Breast epithelium (tissue), 4 donors: ENCODE data around the gene GALNT16. TPM values are rescaled to one million over a fixed set of nuclear protein-coding genes. Genes with fewer than 3 reads are reported as not detected.

Experiments used
- DNase-seq, 2 donors: peaks; one replicate each; pipeline ENCODE4 v3.0.0-alpha.2; 2019; ENCODE audit warnings: low spot score in 2 of 2
- H3K27ac ChIP-seq, 2 donors: fragments of 200-600 bp; sonication (generic) in 1 of 2; one replicate each; pipeline ENCODE4 v1.5.1; 2016 to 2019; ENCODE audit warnings: mild to moderate bottlenecking in 1 of 2
- H3K27me3 ChIP-seq, 2 donors: fragments of 200-600 bp; sonication (generic) in 1 of 2; one replicate each; pipeline versions ENCODE4 v1.5.1 to v1.6.0; 2017 to 2019; ENCODE audit warnings: control low read depth in 1 of 2, mild to moderate bottlenecking in 1 of 2
- H3K36me3 ChIP-seq: fragments of 200-600 bp; one replicate; pipeline ENCODE4 v1.5.1; 2019
- H3K4me1 ChIP-seq, 2 donors: fragments of 200-600 bp; sonication (generic); one replicate each; pipeline ENCODE4 v1.5.1; 2016 to 2019; ENCODE audit warnings: control low read depth in 1 of 2
- H3K4me3 ChIP-seq, 3 donors: fragments of 200-600 bp; sonication (generic); 1 replicate in 2 of 3; 2 replicates in 1 of 3; pipeline ENCODE4 v1.5.1; 2016 to 2019; ENCODE audit warnings: mild to moderate bottlenecking in 3 of 3, moderate library complexity in 2 of 3
- H3K9me3 ChIP-seq, 2 donors: fragments of 200-600 bp; sonication (generic) in 1 of 2; one replicate each; pipeline ENCODE4 v1.5.1; 2016 to 2019; ENCODE audit warnings: control low read depth in 1 of 2
- CTCF ChIP-seq, 3 donors: fragments of 450-650 bp; IDR thresholded peaks; one replicate each; pipeline ENCODE4 v1.5.1; 2016 to 2017; ENCODE audit warnings: antibody characterized with exemption in 3 of 3, mild to moderate bottlenecking in 3 of 3, moderate library complexity in 3 of 3
- POLR2A ChIP-seq: fragments of 450-650 bp; IDR thresholded peaks from one replicate; pipeline ENCODE4 v1.6.1; 2016; ENCODE audit warnings: antibody characterized with exemption, mild to moderate bottlenecking, moderate library complexity
- POLR2AphosphoS5 ChIP-seq, 3 donors: sonication (generic); formaldehyde crosslinking; IDR thresholded peaks; one replicate each; pipeline ENCODE4 v1.6.1; 2017; ENCODE audit warnings: antibody characterized with exemption in 3 of 3
- intact Hi-C: fragments of 100-400 bp; cut with DNase I; formaldehyde crosslinking; loops from one replicate; pipeline ENCODE4 v1.15.1; 2023; ENCODE audit warnings: low total_unique reads
- total RNA-seq, 3 donors: library from RNA; depleted of rRNA; stranded (reverse); fragments of >200 nt; gene quantifications; one replicate each; pipeline ENCODE4 v1.1.0, GENCODE V29; 2016

Gene GALNT16
- total RNA-seq, 3 donors from 2014 or later, result 6.3 to 20.6 (median 8.8) TPM

GRCh38 chr14:69298131-69299071, 38.4 kb downstream of the GALNT16 start:
- H3K36me3 ChIP-seq, result no peaks in the 10 kb centered on the region
- H3K27ac ChIP-seq, result peak overlapping the region in 1 of 2 donors; percentile 66
- no peak for TF ChIP-seq POLR2A
- TF ChIP-seq CTCF (IDR thresholded peaks at IDR 0.05), result no peak
- no peak for TF ChIP-seq POLR2AphosphoS5 (IDR thresholded peaks at IDR 0.05)
- intact Hi-C loops, result no loop called here
- no peaks in the 10 kb centered on the region for H3K27me3 ChIP-seq
- no peak overlapping the region for H3K4me3 ChIP-seq
- no peaks in the 10 kb centered on the region for H3K9me3 ChIP-seq
- no peaks in the 10 kb centered on the region for H3K4me1 ChIP-seq
- no peak for DNase-seq

GRCh38 chr14:69299286-69300035, 39.5 kb downstream of the GALNT16 start:
- H3K27ac ChIP-seq, result peak overlapping the region in 1 of 2 donors; percentile 66
- no peaks in the 10 kb centered on the region for H3K36me3 ChIP-seq
- no peak for DNase-seq
- no peaks in the 10 kb centered on the region for H3K4me1 ChIP-seq
- H3K9me3 ChIP-seq, result no peaks in the 10 kb centered on the region
- no peaks in the 10 kb centered on the region for H3K27me3 ChIP-seq
- TF ChIP-seq POLR2AphosphoS5 (IDR thresholded peaks at IDR 0.05) (no peak), CTCF (IDR thresholded peaks at IDR 0.05) (no peak), POLR2A (no peak)
- H3K4me3 ChIP-seq, result no peak overlapping the region
- intact Hi-C loops, result no loop called here

GRCh38 chr14:69300601-69301221, 40.8 kb downstream of the GALNT16 start:
- Histone ChIP-seq H3K9me3 (no peaks in the 10 kb centered on the region), H3K4me1 (no peaks in the 10 kb centered on the region), H3K36me3 (no peaks in the 10 kb centered on the region), H3K4me3 (no peak overlapping the region), H3K27ac (peak overlapping the region in 1 of 2 donors; percentile 66), H3K27me3 (no peaks in the 10 kb centered on the region)
- no peak for TF ChIP-seq POLR2AphosphoS5 (IDR thresholded peaks at IDR 0.05)
- TF ChIP-seq POLR2A, result no peak
- no peak for TF ChIP-seq CTCF (IDR thresholded peaks at IDR 0.05)
- intact Hi-C loops, result no loop called here
- no peak for DNase-seq

- intact Hi-C loops, result no loop called here
- DNase-seq, result no peak
- Histone ChIP-seq H3K9me3 (no peaks in the 10 kb centered on the region), H3K36me3 (no peaks in the 10 kb centered on the region), H3K4me3 (no peak overlapping the region), H3K27ac (peak overlapping the region in 1 of 2 donors; percentile 7), H3K27me3 (no peaks in the 10 kb centered on the region), H3K4me1 (no peaks in the 10 kb centered on the region)
- no peak for TF ChIP-seq POLR2A
- TF ChIP-seq POLR2AphosphoS5 (IDR thresholded peaks at IDR 0.05), result no peak
- TF ChIP-seq CTCF (IDR thresholded peaks at IDR 0.05), result no peak
These were observed 43.1 kb downstream of the GALNT16 start for GRCh38 chr14:69303086-69303485.
